HG02870 (cell line): Measurements from ENCODE around the gene TMEM255B.

Experiments used
- ATAC-seq: cut with Tn5 transposase; IDR thresholded peaks from one replicate; pipeline ENCODE4 v1.9.1; 2021; ENCODE audit warnings: mild to moderate bottlenecking, moderate library complexity; ENCODE audit not compliant: unreplicated experiment

Gene TMEM255B

DNA sequence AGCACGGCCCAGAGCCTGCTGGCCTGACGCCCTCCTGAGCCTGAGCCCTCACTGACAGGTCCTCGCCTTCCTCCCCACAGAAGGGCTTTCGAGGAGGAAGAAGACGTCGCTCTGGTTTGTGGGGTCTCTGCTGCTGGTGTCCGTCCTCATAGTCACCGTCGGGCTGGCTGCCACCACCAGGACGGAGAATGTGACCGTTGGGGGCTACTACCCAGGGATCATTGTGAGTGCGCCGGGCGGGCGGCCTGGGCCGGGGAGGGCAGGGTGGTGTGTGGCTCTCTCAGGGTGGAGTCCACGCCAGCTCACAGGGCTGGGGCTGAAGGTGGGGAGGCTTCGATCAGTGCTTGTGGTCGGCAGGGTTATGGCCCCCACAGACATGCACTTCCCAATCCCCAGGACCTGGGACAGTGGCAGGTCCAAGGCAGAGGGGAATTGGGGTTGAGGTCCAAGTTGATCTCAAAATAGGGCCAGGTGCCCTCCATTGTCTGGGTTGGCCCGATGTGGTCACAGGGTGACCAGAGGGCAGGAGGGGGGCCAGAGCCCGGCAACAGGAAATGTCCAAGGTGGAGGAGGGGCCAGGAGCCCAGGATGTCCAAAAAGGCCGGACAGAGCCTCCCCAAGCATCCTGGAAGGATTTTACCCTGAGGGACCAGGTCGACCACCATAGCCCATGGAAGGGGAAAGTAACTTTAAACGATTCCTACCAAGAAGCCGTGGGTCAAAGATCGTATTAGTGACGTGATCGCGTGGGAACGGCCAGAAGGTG is 7.2 kb downstream of the TMEM255B start:
- ATAC-seq = no peak

DNA sequence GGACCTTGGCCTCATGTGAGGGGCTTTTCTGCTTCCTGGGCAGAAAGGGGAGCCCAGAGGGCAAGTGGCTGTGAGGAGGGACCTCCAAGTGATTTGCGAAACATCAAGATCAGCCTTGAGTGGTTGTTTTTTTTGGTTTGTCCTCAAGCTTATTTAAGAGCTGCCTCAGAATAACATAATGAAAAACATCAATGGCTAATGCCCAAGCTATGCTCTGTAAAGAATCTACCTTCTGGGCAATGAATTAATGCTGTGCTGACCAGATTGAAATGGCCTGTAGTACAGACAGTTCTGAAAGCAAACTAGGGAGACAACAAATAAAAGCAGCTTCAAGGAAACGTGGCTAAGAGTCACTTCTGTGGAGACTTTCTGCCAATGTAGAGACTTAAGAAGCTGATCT is 8.3 kb downstream of the TMEM255B start:
- no peak for ATAC-seq

DNA sequence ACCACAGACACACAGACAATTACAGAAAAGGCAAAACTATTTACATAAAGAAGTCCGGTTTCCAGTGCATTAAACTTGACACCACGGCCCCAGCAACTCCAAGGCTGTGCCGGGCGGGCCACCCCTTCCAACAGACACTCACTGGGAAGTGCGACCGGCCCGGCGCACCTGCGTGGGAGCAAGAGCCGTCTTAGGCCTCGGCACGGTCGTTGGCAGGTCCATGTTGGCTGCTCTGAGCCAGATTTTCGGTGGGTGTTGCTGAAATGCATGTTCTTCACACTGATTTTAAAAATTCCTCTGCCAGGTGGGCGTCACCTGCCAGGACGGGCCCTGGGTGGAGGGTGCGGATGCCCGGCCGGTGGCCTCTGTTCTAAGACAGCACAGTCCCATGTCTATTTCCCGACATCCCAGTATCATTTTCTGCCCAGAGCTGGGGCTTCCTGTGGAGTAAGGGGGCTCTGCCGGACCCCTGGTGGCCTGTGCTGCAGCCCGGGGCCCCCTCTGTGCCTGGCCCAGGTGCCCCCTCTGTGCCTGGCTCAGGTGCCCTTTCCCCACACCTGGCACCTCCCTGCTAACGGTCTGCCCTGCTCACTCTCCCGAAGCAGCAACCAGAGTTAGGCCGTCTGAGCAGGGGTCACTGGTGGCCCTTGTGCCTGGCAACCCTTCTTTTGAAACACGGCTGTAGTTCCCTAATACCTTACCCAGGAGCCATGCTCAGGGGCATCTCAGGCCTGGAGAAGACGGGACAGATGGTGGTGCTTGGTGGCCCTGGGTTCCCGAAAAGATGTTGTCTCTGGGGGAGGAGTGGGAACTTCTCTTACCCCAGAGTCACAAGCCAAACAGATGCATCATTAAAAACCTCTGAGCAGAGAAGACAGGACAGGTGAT is 9.2 kb downstream of the TMEM255B start:
- ATAC-seq = no peak

DNA sequence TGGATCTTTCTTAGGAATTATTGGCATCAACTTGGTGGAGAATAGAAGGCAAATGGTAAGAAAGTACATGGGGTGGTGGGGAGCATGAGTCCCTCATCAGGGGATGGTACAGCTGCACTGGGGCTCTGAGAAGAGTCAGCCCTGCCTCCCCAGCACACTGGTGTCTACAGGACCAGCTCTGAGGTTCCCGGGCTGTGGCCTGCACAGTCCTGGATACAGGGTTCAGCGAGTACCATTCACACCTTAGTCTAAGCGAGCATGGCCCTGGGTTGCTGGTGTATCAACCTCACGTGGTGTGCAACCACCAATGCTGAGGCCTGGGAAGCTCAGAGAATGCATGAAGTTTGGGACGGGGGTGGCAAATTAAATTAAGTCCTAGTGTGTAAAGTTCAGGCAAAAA is 10.1 kb downstream of the TMEM255B start:
- no peak for ATAC-seq

DNA sequence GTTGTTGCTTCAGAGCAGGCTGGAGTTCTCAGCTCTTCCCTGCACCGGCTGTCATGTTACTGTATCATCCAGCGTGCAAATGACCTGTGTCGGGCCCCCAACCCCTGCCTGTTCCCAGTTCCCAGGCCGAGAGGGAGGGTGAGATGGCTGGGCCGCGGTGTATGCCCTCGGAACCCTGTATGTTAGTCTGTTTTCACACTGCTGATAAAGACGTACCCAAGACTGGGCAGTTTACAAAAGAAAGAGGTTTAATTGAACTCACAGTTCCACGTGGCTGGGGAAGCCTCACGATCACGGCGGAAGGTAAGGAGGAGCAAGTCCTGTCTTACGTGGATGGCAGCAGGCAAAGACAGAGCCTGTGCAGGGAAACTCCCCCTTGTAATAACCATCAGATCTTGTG is 10.9 kb downstream of the TMEM255B start:
- ATAC-seq = no peak

DNA sequence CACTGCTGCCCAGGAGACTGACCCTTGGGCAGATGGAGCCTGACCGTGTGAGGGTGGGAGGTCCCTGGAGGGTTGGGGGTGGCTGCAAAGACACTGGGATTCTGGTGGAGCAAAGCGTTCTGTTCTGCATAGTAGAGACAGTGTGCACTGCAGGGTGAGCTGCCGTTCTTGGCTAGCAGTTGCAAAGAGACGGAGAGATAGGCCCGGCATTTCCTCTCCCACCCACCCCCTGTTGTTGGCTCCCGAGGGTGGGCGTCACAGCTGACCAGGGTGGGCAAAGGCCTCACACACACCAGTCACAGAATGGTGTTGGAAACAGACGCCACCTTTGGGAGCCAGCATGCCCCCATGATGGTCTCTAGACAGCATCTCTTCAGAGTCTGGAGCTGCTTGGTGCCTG is 11.4 kb downstream of the TMEM255B start:
- ATAC-seq = no peak

DNA sequence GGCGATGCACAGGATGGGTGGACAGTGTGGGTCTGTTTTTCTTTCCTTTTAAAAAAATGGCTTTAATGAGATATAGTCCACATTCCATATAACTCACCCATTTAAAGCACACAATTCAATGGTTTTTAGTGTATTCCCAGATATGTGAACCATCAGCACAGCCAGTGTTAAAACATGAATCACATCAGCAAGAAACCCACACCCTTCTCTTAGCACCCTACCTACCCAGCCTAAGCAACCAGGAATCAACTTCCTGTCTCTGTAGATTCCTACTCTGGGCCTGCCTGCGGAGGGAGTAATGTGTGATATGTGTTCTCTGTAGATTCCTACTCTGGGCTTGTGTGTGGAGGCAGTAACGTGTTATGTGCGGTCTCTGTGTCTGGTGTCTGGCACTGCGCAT is 11.9 kb downstream of the TMEM255B start:
- no peak for ATAC-seq

DNA sequence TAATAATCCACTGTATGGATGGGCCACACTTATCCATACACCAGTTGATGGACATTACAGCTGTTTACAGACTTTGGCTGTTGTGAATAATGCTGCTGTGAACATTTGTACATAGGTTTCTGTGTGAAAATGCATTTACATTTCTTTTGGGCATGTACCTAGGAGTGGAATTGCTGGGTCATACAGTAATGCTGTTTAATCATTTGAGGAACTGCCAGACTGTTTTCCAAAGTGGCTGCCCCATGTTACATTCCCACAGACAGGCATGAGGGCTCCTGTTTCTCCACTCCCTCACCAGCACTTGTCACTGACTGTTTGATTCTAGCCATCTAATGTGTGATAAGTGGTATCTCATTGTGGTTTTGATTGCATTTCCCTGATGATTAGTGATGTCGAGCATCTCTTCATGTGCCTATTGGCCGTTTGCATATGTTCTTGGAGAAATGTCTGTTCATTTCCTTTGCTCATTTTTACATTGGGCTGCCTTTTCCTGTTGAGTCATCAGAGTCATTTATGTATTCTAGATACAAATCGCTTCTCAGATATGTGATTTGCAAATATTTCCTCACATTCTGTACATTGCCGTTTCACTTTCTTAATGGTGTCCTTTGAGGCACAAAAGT is 12.8 kb downstream of the TMEM255B start:
- no peak for ATAC-seq

DNA sequence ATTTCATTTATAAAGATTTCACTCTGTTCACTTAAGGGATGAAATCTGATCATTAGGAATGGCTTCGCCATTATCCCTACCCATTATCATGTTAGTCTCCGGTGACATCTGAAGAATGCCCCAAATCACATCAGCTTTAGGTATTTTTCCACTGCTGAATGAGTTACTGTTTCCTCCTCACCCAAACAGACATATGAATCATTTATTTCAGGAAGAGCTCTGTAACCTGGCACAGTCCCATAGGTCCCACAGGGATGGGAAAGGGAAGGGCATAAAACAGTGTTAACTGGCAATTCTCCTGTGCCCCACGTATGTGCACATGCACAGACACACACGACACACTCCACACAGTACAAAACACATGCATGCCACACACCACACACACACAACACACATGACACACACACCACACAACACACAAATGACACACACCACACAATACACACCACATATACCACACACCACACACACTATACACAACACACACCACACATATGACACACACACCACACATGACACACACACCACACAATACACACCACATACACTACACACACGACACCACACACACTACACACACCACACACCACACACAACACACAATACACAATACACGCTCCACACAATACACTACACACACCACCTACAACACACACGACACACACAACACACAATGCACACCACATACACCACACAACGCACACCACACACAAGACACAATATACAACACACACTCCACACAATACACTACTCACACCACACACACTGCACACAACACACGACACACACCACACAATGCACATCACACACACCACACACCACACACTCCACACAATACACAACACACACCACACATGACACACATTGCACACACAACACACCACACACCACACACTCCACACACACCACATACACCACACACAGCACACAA is 15.4 kb downstream of the TMEM255B start:
- ATAC-seq = no peak

DNA sequence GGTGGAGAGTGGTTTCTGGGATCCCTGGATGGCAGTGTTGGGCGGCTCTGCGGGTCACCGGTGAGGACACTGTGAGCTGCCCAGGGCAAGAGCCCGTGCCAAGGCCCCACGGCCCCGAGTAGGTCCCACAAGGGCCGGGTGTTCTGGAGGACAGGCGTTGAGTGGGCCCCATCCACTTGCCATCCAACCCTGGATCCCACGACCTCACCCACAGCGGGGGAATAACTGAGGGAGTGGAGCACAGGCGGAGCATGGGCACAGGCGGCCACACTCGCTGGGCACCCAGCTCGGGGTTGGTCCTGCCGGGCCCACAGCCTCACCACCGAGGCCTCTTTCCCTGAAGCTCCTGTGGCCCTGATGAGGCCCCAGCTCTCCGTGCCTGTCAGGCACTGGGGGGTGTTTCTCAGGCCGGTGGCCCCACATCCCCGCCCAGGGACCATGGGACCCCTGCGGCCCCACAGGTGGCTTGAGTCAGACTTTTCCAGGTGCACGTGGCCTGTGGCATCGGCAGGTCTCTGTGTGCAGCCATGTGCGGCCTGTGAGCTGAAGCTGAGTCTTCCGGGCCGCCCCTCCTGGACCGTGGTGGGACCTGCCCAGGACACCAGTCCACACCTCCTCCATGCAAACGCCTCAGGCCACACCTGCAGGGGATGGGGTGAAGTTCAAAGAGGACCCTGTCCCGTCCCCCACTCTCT is 16.6 kb downstream of the TMEM255B start:
- ATAC-seq = no peak

DNA sequence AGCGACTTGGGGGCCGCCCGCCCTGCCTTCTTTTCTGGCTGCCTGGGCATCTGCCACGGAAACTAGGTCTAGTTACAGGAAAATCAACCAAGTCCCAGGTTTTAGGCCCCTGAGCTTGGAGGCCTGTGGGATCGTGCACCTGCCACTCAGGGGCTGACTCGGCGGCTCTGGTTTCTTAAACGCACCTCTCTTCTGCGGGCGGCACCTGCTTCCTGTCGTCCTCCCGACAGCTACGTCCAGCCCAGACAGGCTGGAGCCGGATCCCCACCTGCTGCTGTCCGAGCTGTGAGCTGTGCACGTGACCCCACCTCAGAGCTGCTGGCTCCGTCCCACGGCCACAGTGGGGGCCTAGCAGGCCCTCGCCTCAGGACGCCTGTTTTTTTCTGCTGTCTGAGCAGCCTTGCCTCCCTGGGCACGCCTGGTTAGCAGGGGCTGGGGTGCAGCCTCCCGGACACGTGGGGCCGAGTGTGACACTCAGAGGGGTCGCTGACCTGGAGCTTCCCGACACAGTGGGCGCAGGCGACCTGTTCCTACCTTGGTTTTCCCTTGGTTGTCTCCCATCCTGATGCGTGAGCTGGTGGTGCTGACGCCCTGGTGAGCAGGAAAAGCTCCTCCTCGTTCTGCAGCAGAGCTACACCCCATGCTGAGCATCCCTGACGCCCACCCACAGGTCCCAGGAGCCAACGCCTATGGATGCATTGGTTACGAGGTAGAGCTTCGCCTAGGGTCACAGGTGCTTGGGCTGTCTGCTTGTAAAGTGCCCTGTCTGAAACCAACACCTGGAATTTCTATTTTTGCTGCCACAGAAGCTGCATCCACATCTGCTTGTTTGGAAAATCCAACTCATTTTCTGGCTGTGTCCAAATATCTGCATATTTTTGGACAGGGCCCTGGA is 17.5 kb downstream of the TMEM255B start:
- no peak for ATAC-seq

DNA sequence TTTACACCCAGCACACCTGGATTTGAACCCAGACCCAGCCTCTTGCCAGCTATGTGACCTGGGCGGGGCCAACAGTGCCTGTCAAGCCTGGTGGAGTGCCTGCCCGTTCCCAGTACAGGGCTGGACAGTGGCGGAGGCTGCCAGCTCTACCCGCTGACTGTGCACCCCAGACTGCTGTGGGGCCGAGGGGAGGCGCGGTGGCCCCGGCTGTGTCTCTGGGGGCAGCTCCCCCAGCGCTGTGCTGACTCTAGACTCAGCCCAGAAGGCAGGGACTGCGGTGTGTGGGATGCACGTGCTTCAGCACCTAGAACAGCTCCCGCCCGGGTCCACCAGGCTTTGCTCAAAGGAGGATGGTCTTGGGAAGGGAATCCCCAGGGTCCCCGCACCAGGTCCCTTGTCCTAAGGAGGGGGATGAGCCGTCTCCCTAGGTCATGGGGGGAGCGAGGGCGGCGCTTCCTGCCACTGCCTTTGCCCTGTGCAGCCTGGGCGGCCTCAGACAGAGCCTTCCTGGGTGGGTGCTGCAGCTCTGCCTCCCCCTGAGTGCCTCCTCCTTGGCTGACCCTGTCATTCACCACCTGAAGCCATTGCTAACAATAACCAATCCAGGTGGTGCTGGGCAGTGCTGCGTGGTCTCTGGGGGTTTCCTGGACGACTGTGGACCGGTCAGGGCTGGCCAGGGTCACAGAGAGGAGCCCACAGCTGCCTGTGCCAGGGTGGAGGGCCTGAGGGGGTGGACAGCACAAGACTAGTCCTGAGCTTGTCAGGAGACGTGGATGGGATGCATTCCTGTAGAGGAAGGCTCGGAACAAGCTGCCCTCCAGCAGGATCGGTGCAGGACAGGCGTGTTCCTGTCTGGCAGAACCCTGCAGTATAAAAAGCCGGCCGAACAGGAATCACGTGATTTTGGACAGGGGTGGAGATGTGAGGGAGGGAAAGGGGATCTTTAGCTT is 18.6 kb downstream of the TMEM255B start:
- ATAC-seq = no peak

DNA sequence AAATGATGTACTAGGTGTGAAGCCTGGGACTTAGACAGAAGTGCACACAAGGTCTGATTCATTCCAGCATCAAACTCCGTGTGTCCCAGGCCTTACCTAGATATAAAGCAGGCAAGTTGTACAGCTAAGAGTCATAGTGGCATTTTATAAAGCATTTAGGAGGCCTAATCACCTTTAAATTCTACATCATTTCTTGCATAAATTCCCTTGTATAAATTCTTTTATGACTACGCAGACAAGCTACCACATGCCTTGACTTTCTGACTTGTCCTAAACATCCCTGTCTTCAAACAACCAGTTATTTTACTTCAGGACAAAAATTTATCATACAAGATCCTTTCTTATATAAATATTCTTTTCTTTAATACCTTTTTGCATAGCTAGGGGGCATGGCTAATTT is 22.5 kb downstream of the TMEM255B start:
- no peak for ATAC-seq

DNA sequence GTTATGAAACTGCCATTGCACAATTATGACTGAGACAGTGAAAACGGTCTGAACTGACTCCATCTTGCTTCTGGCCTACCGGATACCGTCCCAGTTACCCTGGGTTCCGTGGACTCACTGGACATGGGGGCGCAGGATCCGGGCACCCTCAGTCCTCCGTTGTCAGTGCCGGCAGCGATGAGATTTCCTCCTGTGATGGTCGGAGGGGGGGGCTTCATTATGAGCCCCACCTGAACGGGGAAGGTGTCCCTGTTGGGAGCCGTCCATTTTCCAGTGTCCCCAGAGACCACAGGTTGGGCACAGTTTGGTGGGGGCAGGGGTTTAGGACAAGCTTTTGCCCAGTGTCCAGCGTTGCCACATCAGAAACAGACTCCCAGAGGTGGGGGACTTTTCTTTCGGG is 23.4 kb downstream of the TMEM255B start:
- no peak for ATAC-seq

DNA sequence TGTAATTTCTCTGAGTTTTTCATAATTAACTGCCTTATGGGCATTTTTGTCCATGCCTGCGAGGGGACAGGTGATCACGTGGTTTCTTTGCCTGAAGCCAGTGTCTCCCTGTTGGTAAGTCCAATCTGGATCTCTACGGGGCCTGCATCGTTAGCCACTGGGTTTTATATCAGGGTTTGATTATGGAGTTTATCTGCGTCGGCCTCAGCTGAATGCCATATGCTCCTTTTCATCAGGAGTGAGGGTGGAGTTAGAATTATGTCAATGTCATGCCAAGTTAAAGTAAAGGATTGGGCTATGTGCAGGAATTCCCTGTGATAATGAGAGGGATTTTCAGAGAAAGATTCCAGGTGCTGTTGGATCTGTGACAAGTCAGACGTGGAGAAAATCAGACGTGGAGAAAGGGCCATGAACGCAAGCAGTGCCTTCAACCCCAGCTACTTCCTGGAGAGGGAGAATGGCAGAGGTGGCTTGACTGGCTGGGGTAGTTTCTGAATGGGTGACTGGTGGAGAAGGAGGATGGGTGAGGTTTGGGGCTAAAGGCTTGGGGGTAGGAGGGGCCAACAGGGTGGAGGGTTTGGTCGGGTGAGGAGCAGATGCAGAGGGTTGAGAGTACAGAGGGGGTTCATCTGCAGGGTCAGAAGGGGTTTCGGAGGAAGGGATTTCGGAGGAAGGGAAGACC is 24.3 kb downstream of the TMEM255B start:
- no peak for ATAC-seq

DNA sequence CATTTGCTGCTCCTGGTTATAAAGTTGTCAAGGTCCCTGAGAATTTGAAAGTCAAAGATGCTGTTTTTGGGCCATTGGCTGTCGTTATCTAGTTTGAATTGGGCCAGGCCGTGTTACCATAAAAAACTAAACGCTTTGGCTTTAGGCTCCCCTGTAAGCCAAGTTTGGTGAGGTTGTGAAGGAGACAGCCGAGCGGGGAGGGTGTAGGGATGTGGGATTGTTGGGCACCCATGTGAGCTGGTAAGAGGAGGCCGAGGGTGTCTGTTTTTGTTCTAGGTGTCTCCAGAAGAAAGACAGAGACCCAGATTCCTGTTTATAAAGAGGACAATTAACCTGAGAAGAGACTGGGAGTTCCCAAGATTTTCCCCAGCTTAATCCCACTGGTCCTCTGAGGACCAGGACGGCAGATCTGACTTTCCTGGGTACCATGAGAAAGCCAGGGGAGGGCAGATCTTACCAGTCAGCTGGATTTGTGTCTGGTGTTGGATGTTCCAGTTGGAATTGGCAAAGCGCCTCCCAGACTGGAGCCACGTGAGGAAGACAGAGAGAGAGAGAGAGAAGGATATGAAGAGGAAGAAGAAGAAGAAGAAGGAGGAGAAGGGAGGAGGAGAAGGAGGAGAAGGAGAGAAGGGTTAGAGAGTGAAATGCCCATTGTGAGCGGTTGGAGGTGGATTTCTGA is 25.1 kb downstream of the TMEM255B start:
- ATAC-seq = no peak

DNA sequence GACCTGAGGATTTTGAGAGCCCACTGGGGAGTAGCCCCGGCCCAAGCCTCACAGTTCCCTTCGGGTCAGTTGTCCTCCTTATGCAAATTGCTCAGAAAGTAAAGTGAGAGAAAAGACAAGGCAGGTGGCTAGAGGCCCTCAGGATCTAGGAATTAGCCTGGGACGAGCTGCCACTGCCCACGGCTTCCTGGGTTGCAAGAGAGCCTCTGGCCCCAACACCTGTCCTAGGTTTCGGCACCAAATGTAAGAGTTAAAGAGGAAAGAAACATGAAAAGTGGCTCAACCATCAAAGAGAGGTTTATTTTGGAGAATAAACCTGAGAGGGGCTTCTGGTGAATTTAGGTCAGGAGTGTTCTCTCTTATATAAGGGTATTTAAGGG is 25.6 kb downstream of the TMEM255B start:
- no peak for ATAC-seq
